Keratinocyte (primary cell): ENCODE measurements around the gene BLZF1. TPM values are rescaled to one million over a fixed set of nuclear protein-coding genes. Genes with fewer than 3 reads are reported as not detected.
"Not testable (repeated sequence)": the region's sequence is repeated elsewhere in the genome, so short reads cannot be mapped to it uniquely, and the experiment has no call there.

ENCODE experiments used
- DNase-seq: peaks from one replicate; pipeline ENCODE4 v3.0.0-alpha.2; 2011; ENCODE audit warnings: low read depth, missing footprints, low spot score
- FAIRE-seq: peaks from 2 replicates; lab custom pipeline; 2011; peaks lifted over from hg19 to GRCh38; lab: Jason Lieb, UNC
- H2AFZ ChIP-seq: 2 replicates; pipeline ENCODE4 v1.6.0; 2012; ENCODE audit warnings: low read length, control low read depth, inconsistent platforms; ENCODE audit not compliant: control insufficient read depth
- H3K27ac ChIP-seq: 2 replicates; pipeline ENCODE4 v1.5.1; 2011; ENCODE audit warnings: low read length; ENCODE audit not compliant: control insufficient read depth, insufficient read depth
- H3K27me3 ChIP-seq: 3 replicates; pipeline ENCODE4 v1.6.0; 2011; ENCODE audit warnings: low read length; ENCODE audit not compliant: control insufficient read depth, insufficient read depth; ENCODE audit errors: extremely low read depth
- H3K36me3 ChIP-seq, 2 experiments: 2 replicates in 1 of 2; 3 replicates in 1 of 2; pipeline ENCODE4 v1.5.1; 2011; ENCODE audit warnings: low read length in 2 of 2, mild to moderate bottlenecking in 1 of 2; ENCODE audit not compliant: control insufficient read depth in 2 of 2, insufficient read depth in 2 of 2; ENCODE audit errors: extremely low read depth in 1 of 2
- H3K4me1 ChIP-seq: 3 replicates; pipeline ENCODE4 v1.5.1; 2011; ENCODE audit warnings: low read length; ENCODE audit not compliant: control insufficient read depth, insufficient read depth; ENCODE audit errors: extremely low read depth
- H3K4me2 ChIP-seq: 3 replicates; pipeline ENCODE4 v1.6.0; 2011; ENCODE audit warnings: low read depth, low read length; ENCODE audit not compliant: control insufficient read depth, insufficient read depth; ENCODE audit errors: extremely low read depth
- H3K4me3 ChIP-seq, 3 experiments: fragments of 200-600 bp in 1 of 3; sonication (generic) in 1 of 3; 2 replicates in 2 of 3; 3 replicates in 1 of 3; pipeline ENCODE4 v1.5.1; 2011 to 2016; ENCODE audit warnings: low read length in 3 of 3, mild to moderate bottlenecking in 3 of 3, control low read depth in 2 of 3, inconsistent platforms in 1 of 3, low read depth in 1 of 3, mixed read lengths in 1 of 3, mixed run types in 1 of 3, moderate library complexity in 1 of 3; ENCODE audit not compliant: control insufficient read depth in 2 of 3, insufficient read depth in 2 of 3; ENCODE audit errors: extremely low read depth in 1 of 3
- H3K79me2 ChIP-seq: 2 replicates; pipeline ENCODE4 v1.6.0; 2012; ENCODE audit warnings: low read length; ENCODE audit not compliant: control insufficient read depth, insufficient read depth
- H3K9ac ChIP-seq: 3 replicates; pipeline ENCODE4 v1.6.0; 2011; ENCODE audit warnings: low read length; ENCODE audit not compliant: control insufficient read depth, insufficient read depth; ENCODE audit errors: extremely low read depth
- H3K9me1 ChIP-seq: 3 replicates; pipeline ENCODE4 v1.6.0; 2011; ENCODE audit warnings: low read length; ENCODE audit not compliant: control insufficient read depth, insufficient read depth; ENCODE audit errors: extremely low read depth
- H3K9me3 ChIP-seq: 2 replicates; pipeline ENCODE4 v1.5.1; 2012; ENCODE audit warnings: low read depth, low read length; ENCODE audit not compliant: control insufficient read depth
- H4K20me1 ChIP-seq: 3 replicates; pipeline ENCODE4 v1.6.0; 2011; ENCODE audit warnings: low read length; ENCODE audit not compliant: control insufficient read depth, insufficient read depth; ENCODE audit errors: extremely low read depth
- EZH2 ChIP-seq: IDR thresholded peaks from one replicate; pipeline ENCODE4 v1.6.1; 2012; ENCODE audit warnings: inconsistent platforms, mild to moderate bottlenecking, low read length, moderate library complexity
- dilution Hi-C: fragments of 300-500 bp; cut with MboI; formaldehyde crosslinking; loops from one replicate; pipeline ENCODE4 v1.7.0; 2020; ENCODE audit warnings: low sequenced_read_pairs; ENCODE audit not compliant: extremely low pct_ligation_motif_present
- polyA plus RNA-seq, 5 experiments: library from polyadenylated mRNA; depleted of rRNA in 3 of 5; stranded (reverse) in 3 of 5; stranded (forward) in 1 of 5; unstranded in 1 of 5; fragments of >200 nt; gene quantifications; 1 replicate in 1 of 5; 2 replicates in 3 of 5; 3 replicates in 1 of 5; pipeline versions ENCODE4 v1.2.1 to v1.2.3, GENCODE V29; 2011 to 2012; ENCODE audit warnings: missing spikeins in 2 of 5, low read depth in 1 of 5, low replicate concordance in 1 of 5
- TF ChIP-seq, protein P1 (sequence below), 3 experiments: IDR thresholded peaks in 1 of 3; conservative IDR thresholded peaks in 1 of 3; optimal IDR thresholded peaks in 1 of 3; 2 replicates in 2 of 3; 3 replicates in 1 of 3; pipeline versions ENCODE3 to v1.5.1; 2011; ENCODE audit warnings: low read length in 3 of 3, mild to moderate bottlenecking in 3 of 3, moderate library complexity in 2 of 3, control low read depth in 1 of 3, inconsistent platforms in 1 of 3; ENCODE audit not compliant: insufficient read depth in 2 of 3; ENCODE audit errors: extremely low read depth in 1 of 3

The BLZF1 gene
- polyA plus RNA-seq, 1 donor (not counting 4 experiments of a cell fraction or from before 2014, with no cell fraction given): 50.9 TPM

DNA sequence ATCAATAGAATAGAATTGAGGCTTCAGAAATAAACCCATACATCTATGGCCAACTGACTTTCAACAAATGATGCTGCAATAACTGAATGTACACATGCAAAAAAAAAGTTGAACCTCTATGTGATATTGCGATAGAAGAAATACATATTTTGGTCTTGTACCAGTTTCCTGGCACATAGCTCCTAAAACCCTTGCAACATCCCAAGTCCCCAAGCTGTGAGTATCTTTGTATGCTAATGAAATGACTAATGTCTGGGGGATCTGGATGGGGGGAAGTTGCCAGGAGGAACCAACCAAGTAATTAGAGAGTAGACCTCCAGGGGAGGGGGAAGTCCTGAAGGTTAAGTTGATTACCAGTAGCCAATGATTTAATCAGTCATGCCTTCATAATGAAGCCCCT, 24.4 kb downstream of the BLZF1 start:
- FAIRE-seq (no peak), DNase-seq (no peak)
- Histone ChIP-seq H3K79me2 (no peaks in the 10 kb centered on the region), H3K9me3 (no peaks in the 10 kb centered on the region), H3K27ac (no peak overlapping the region), H3K9ac (no peak overlapping the region), H4K20me1 (no peaks in the 10 kb centered on the region), H3K4me2 (no peak overlapping the region), H3K4me1 (no peaks in the 10 kb centered on the region), H3K9me1 (no peaks in the 10 kb centered on the region), H3K27me3 (no peaks in the 10 kb centered on the region), H3K4me3 (no peak overlapping the region), H2AFZ (no peak overlapping the region), H3K36me3 (peaks cover 10 to 26% of the 10 kb centered on the region in 2 experiments)
- TF ChIP-seq EZH2: no peak
- TF ChIP-seq, protein P1, sequence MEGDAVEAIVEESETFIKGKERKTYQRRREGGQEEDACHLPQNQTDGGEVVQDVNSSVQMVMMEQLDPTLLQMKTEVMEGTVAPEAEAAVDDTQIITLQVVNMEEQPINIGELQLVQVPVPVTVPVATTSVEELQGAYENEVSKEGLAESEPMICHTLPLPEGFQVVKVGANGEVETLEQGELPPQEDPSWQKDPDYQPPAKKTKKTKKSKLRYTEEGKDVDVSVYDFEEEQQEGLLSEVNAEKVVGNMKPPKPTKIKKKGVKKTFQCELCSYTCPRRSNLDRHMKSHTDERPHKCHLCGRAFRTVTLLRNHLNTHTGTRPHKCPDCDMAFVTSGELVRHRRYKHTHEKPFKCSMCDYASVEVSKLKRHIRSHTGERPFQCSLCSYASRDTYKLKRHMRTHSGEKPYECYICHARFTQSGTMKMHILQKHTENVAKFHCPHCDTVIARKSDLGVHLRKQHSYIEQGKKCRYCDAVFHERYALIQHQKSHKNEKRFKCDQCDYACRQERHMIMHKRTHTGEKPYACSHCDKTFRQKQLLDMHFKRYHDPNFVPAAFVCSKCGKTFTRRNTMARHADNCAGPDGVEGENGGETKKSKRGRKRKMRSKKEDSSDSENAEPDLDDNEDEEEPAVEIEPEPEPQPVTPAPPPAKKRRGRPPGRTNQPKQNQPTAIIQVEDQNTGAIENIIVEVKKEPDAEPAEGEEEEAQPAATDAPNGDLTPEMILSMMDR (optimal IDR thresholded peaks at IDR 0.05 in 1 of 3, IDR thresholded peaks at IDR 0.05 in 1 of 3, conservative IDR thresholded peaks at IDR 0.05 in 1 of 3; ENCODE audit: extremely low read depth in 1 of 3, insufficient read depth in 2 of 3, low read length in 3 of 3): no peak
- dilution Hi-C loops: no loop called here

DNA sequence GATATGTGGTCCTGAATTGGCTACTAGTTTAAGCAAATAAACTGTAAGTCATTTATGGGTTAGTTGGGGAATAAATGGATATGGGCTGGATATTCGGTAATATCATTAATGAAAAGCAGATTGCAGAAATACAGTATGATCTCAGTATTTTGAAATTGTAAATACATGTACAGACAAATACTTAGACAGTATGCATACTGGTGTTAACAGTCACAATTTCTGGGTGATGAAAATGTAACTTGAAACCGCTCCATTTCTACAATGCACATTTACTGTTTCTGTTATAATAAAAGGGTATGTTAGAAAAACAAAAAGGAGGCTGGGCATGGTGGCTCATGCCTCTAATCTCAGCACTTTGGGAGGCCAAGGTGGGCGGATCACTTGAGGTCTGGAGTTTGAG, 28.0 kb downstream of the BLZF1 start:
- Histone ChIP-seq H3K4me1 (no peaks in the 10 kb centered on the region), H3K36me3 (peaks cover 7 to 21% of the 10 kb centered on the region in 2 experiments), H4K20me1 (no peaks in the 10 kb centered on the region), H3K9me3 (no peaks in the 10 kb centered on the region), H3K9ac (no peak overlapping the region), H3K9me1 (no peaks in the 10 kb centered on the region), H3K4me2 (no peak overlapping the region), H2AFZ (no peak overlapping the region), H3K4me3 (no peak overlapping the region), H3K79me2 (no peaks in the 10 kb centered on the region), H3K27ac (no peak overlapping the region), H3K27me3 (no peaks in the 10 kb centered on the region)
- dilution Hi-C loops: no loop called here
- FAIRE-seq (no peak), DNase-seq (no peak)
- no peak for TF ChIP-seq EZH2
- TF ChIP-seq, protein P1 (optimal IDR thresholded peaks at IDR 0.05 in 1 of 3, IDR thresholded peaks at IDR 0.05 in 1 of 3, conservative IDR thresholded peaks at IDR 0.05 in 1 of 3; ENCODE audit: extremely low read depth in 1 of 3, insufficient read depth in 2 of 3, low read length in 3 of 3): no peak

DNA sequence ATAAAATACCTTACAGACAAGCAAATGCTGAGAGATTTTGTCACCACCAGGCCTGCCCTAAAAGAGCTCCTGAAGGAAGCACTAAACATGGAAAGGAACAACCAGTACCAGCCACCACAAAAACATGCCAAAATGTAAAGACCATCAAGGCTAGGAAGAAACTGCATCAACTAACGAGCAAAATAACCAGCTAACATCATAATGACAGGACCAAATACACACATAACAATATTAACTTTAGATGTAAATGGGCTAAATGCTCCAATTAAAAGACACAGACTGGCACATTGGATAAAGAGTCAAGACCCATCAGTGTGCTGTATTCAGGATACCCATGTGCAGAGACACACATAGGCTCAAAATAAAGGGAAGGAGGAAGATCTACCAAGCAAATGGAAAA, 34.6 kb downstream of the BLZF1 start:
- DNase-seq, H2AFZ ChIP-seq, H3K9me1 ChIP-seq, FAIRE-seq, H3K9ac ChIP-seq, H3K79me2 ChIP-seq, H3K4me3 ChIP-seq, H4K20me1 ChIP-seq, H3K4me2 ChIP-seq, H3K4me1 ChIP-seq, H3K9me3 ChIP-seq, H3K36me3 ChIP-seq, H3K27me3 ChIP-seq, dilution Hi-C loops, H3K27ac ChIP-seq: not testable (repeated sequence)

DNA sequence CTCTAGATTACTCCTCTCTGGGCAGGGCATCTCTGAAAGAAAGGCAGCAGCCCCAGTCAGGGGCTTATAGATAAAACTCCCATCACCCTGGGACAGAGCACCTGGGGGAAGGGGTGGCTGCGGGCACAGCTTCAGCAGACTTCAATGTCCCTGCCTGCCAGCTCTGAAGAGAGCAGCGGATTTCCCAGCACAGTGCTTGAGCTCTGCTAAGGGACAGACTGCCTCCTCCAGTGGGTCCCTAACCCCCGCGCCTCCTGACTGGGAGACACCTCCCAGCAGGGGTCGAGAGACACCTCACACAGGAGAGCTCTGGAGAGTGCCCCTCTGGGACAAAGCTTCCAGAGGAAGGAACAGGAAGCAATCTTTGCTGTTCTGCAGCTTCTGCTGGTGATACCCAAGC, 40.3 kb downstream of the BLZF1 start:
- DNase-seq, H3K9me3 ChIP-seq, H3K4me1 ChIP-seq, H3K4me2 ChIP-seq, H3K9me1 ChIP-seq, H4K20me1 ChIP-seq, H2AFZ ChIP-seq, H3K27me3 ChIP-seq, dilution Hi-C loops, H3K27ac ChIP-seq, FAIRE-seq, H3K36me3 ChIP-seq, H3K4me3 ChIP-seq, H3K79me2 ChIP-seq, H3K9ac ChIP-seq: not testable (repeated sequence)
